HCT116 (cell line): ENCODE data around the gene MAGI3. TPM values are rescaled to one million over a fixed set of nuclear protein-coding genes. Genes with fewer than 3 reads are reported as not detected.

Source experiments
- ATAC-seq: fragments of 200-7000 bp; cut with Tn5 transposase; 2 replicates; pipeline ENCODE4 v1.9.1; 2020; ENCODE audit warnings: mild to moderate bottlenecking, moderate library complexity
- BruUV-seq: library from RNA; stranded (reverse); fragments of 400-500 nt; replicated peaks from 2 replicates; lab custom pipeline; 2021; lab: Mats Ljungman, UMichigan
- CTCF ChIA-PET: fragments of 300-600 bp; sonication (Branson Sonifier 250); formaldehyde crosslinking; loops from one replicate; lab custom pipeline; 2021; ENCODE audit warnings: antibody characterized with exemption; lab: Charles Lee
- POLR2A ChIA-PET: fragments of 300-600, 350-600 bp; sonication (Branson Sonifier 250); formaldehyde crosslinking; loops from one replicate; lab custom pipeline; 2021; ENCODE audit warnings: antibody characterized with exemption; lab: Charles Lee
- RAD21 ChIA-PET, 2 experiments: fragments of 300-600 bp; sonication (Branson Sonifier 250); formaldehyde crosslinking; loops; one replicate each; lab custom pipeline; 2023; ENCODE audit warnings: low total read pairs in 2 of 2; ENCODE audit not compliant: uncharacterized antibody in 2 of 2, unreplicated experiment in 2 of 2, low non-redundant PET in 1 of 2; lab: Charles Lee
- DNase-seq: peaks from one replicate; pipeline ENCODE4 v3.0.0-alpha.2; 2010; ENCODE audit warnings: low read depth, low spot score
- H2AFZ ChIP-seq: fragments of 200-600 bp; shearing (Covaris generic), sonication (generic); 2 replicates; pipeline ENCODE4 v1.6.1; 2017; ENCODE audit warnings: low read depth, mixed run types, mixed read lengths, antibody characterized with exemption, low read length; ENCODE audit not compliant: poor library complexity, severe bottlenecking
- H3K27ac ChIP-seq: 2 replicates; pipeline ENCODE4 v1.5.1; 2012; ENCODE audit warnings: low read depth, low read length
- H3K27me3 ChIP-seq: fragments of 200-600 bp; sonication (generic); 2 replicates; pipeline ENCODE4 v1.6.1; 2016; ENCODE audit warnings: mixed run types, low read length, mixed read lengths; ENCODE audit not compliant: insufficient read depth
- H3K36me3 ChIP-seq, 2 experiments: fragments of 200-500 bp in 1 of 2; fragments of 200-600 bp in 1 of 2; sonication (Bioruptor generic) in 1 of 2; sonication (generic) in 1 of 2; 2 replicates each; pipeline versions ENCODE4 v1.5.1 to v1.6.1; 2014 to 2016; ENCODE audit warnings: low read length in 2 of 2, inconsistent platforms in 1 of 2, mixed read lengths in 1 of 2, mixed run types in 1 of 2; ENCODE audit not compliant: insufficient read depth in 2 of 2, control insufficient read depth in 1 of 2
- H3K4me1 ChIP-seq, 2 experiments: fragments of 200-600 bp in 1 of 2; sonication (generic) in 1 of 2; 2 replicates each; pipeline versions ENCODE4 v1.5.1 to v1.6.1; 2012 to 2017; ENCODE audit warnings: low read length in 2 of 2, inconsistent platforms in 1 of 2, mild to moderate bottlenecking in 1 of 2, mixed read lengths in 1 of 2, mixed run types in 1 of 2, moderate library complexity in 1 of 2; ENCODE audit not compliant: insufficient read depth in 2 of 2, control insufficient read depth in 1 of 2
- H3K4me2 ChIP-seq: fragments of 200-600 bp; sonication (generic); 2 replicates; pipeline ENCODE4 v1.6.1; 2017; ENCODE audit warnings: mixed run types, low read length, mixed read lengths
- H3K4me3 ChIP-seq, 2 experiments: fragments of 200-600 bp in 1 of 2; sonication (generic) in 1 of 2; replicated peaks in 1 of 2; 2 replicates each; pipeline ENCODE4 v1.5.1; 2011 to 2016; ENCODE audit warnings: low read length in 2 of 2, control low read depth in 1 of 2, low read depth in 1 of 2, mild to moderate bottlenecking in 1 of 2, mixed read lengths in 1 of 2, mixed run types in 1 of 2
- H3K79me2 ChIP-seq: fragments of 200-600 bp; sonication (generic); 2 replicates; pipeline ENCODE4 v1.6.1; 2017; ENCODE audit warnings: mild to moderate bottlenecking, mixed run types, low read length, moderate library complexity, mixed read lengths; ENCODE audit not compliant: insufficient read depth
- H3K9ac ChIP-seq: fragments of 200-600 bp; sonication (generic); 2 replicates; pipeline ENCODE4 v1.6.1; 2016; ENCODE audit warnings: low read length, mixed read lengths
- H3K9me2 ChIP-seq: fragments of 200-600 bp; sonication (generic), shearing (Covaris generic); 2 replicates; pipeline ENCODE4 v1.6.1; 2017; ENCODE audit warnings: mixed run types, mild to moderate bottlenecking, moderate library complexity; ENCODE audit not compliant: insufficient read depth
- H3K9me3 ChIP-seq, 2 experiments: fragments of 200-500 bp in 1 of 2; fragments of 200-600 bp in 1 of 2; sonication (Bioruptor generic) in 1 of 2; sonication (generic) in 1 of 2; 2 replicates each; pipeline ENCODE4 v1.6.1; 2014 to 2017; ENCODE audit warnings: low read length in 2 of 2, mixed read lengths in 2 of 2, inconsistent platforms in 1 of 2, low read depth in 1 of 2, mild to moderate bottlenecking in 1 of 2, mixed run types in 1 of 2, moderate library complexity in 1 of 2; ENCODE audit not compliant: control insufficient read depth in 1 of 2, insufficient read depth in 1 of 2
- H4K20me1 ChIP-seq: fragments of 200-600 bp; sonication (generic), shearing (Covaris generic); 2 replicates; pipeline ENCODE4 v1.6.1; 2017; ENCODE audit warnings: mixed run types, mild to moderate bottlenecking, moderate library complexity; ENCODE audit not compliant: insufficient read depth
- CBX3 ChIP-seq: IDR thresholded peaks from 2 replicates; pipeline ENCODE4 v1.6.1; 2012; ENCODE audit warnings: low read depth
- CEBPB ChIP-seq: IDR thresholded peaks from 2 replicates; pipeline ENCODE4 v1.6.1; 2012; ENCODE audit warnings: low read depth
- EGR1 ChIP-seq: IDR thresholded peaks from 2 replicates; pipeline ENCODE4 v1.6.1; 2012; ENCODE audit warnings: low read depth
- EZH2phosphoT487 ChIP-seq: fragments of 200-600 bp; IDR thresholded peaks from 2 replicates; pipeline ENCODE4 v1.6.1; 2018; ENCODE audit warnings: antibody characterized with exemption, borderline replicate concordance
- JUND ChIP-seq: IDR thresholded peaks from 2 replicates; pipeline ENCODE4 v1.6.1; 2012
- POLR2AphosphoS5 ChIP-seq: IDR thresholded peaks from 2 replicates; pipeline ENCODE4 v1.6.1; 2011; ENCODE audit warnings: mild to moderate bottlenecking, low read depth, low read length, moderate library complexity
- RAD21 ChIP-seq: IDR thresholded peaks from 2 replicates; pipeline ENCODE4 v1.6.1; 2012; ENCODE audit warnings: low read depth, mild to moderate bottlenecking
- REST ChIP-seq: IDR thresholded peaks from 2 replicates; pipeline ENCODE4 v1.6.1; 2012; ENCODE audit warnings: low read depth
- SIN3A ChIP-seq: IDR thresholded peaks from 2 replicates; pipeline ENCODE4 v1.6.1; 2012; ENCODE audit warnings: low read depth
- SRF ChIP-seq: IDR thresholded peaks from 2 replicates; pipeline ENCODE4 v1.6.1; 2012; ENCODE audit warnings: low read depth
- TCF7L2 ChIP-seq: IDR thresholded peaks from 2 replicates; pipeline ENCODE4 v1.7.0; 2011; ENCODE audit warnings: borderline replicate concordance, inconsistent platforms; ENCODE audit not compliant: insufficient read depth, insufficient read length; ENCODE audit errors: extremely low read depth
- ZFX ChIP-seq: fragments of 450-650 bp; IDR thresholded peaks from 2 replicates; pipeline ENCODE4 v1.6.1; 2017
- intact Hi-C: fragments of 100-400 bp; cut with micrococcal nuclease; formaldehyde crosslinking; loops from 2 replicates; pipeline ENCODE4 v1.10.0; 2022
- total RNA-seq: library from RNA; stranded (reverse); gene quantifications from one replicate; pipeline ENCODE4 v1.2.1, GENCODE V29; 2021; ENCODE audit not compliant: unreplicated experiment

The MAGI3 gene
- total RNA-seq, 1 experiment from 2014 or later: 11.8 TPM

- no peaks in the 10 kb centered on the region for H3K9me2 ChIP-seq
- H3K4me3 ChIP-seq: no peak overlapping the region
- no peaks in the 10 kb centered on the region for H3K9me3 ChIP-seq
- no peak overlapping the region for H3K27ac ChIP-seq
- ChIA-PET POLR2A (no interaction called here), RAD21 (no interaction called here), CTCF (no interaction called here)
- no peak overlapping the region for H3K4me2 ChIP-seq
- no peaks in the 10 kb centered on the region for H3K79me2 ChIP-seq
- ATAC-seq: no peak
- H3K36me3 ChIP-seq: no peaks in the 10 kb centered on the region
- no peaks in the 10 kb centered on the region for H3K27me3 ChIP-seq
- intact Hi-C loops: no loop called here
- TF ChIP-seq ZFX: no peak
- no peak for TF ChIP-seq REST
- no peak for TF ChIP-seq EZH2phosphoT487
- no peak for TF ChIP-seq EGR1
- no peak for TF ChIP-seq CBX3
- TF ChIP-seq SIN3A: no peak
- TF ChIP-seq POLR2AphosphoS5: no peak
- no peak for TF ChIP-seq CEBPB
- no peak for TF ChIP-seq RAD21
- TF ChIP-seq TCF7L2: no peak
- TF ChIP-seq SRF: no peak
- TF ChIP-seq JUND: no peak
- H2AFZ ChIP-seq: no peak overlapping the region
- H3K9ac ChIP-seq: no peak overlapping the region
- DNase-seq: no peak
- BruUV-seq: no TSS peak
- no peaks in the 10 kb centered on the region for H4K20me1 ChIP-seq
- H3K4me1 ChIP-seq: no peaks in the 10 kb centered on the region
These were observed 225.8 kb downstream of the MAGI3 start for GRCh38 chr1:113616156-113616555.
